GM23248 (cell line): ENCODE data around the gene SCYL3.

Experiments used
- EZH2 ChIP-seq: fragments of 200-600 bp; sonication (generic); IDR thresholded peaks from 2 replicates; pipeline ENCODE4 v1.6.1; 2018; ENCODE audit warnings: antibody characterized with exemption, mild to moderate bottlenecking; ENCODE audit not compliant: insufficient read depth, poor library complexity, severe bottlenecking
- EZH2phosphoT487 ChIP-seq: fragments of 200-600 bp; sonication (generic); IDR thresholded peaks from 2 replicates; pipeline ENCODE4 v1.6.1; 2018; ENCODE audit warnings: antibody characterized with exemption, moderate library complexity, mild to moderate bottlenecking, low read depth; ENCODE audit not compliant: insufficient read depth

DNA sequence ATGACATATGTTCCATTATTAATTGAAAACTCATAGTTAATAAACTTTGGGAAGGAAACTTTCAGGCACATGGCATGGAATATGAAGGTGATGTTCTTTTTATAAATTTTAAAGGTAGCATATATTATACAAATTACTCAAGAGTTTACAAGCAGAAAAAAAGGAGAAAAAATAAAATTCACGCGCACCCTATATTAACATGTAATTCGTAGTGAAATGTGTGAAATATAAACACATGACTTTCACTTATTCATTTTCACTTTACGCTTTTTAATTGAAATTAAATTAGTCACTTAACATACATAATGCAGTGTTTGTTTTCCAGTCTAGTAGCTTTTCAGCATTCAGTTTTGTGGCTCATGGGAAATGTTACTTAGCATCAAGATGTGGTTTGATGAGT, 27.4 kb upstream of the SCYL3 start:
- no peak for TF ChIP-seq EZH2phosphoT487
- TF ChIP-seq EZH2, result no peak
